PC-3 (cell line): ENCODE measurements around the gene CLASP2. TPM values are rescaled to one million over a fixed set of nuclear protein-coding genes. Genes with fewer than 3 reads are reported as not detected.

ENCODE experiments used
- ATAC-seq: fragments of 200-7000 bp; cut with Tn5 transposase; 2 replicates; pipeline ENCODE4 v1.9.1; 2020; ENCODE audit warnings: mild to moderate bottlenecking, moderate library complexity
- BruUV-seq: library from RNA; stranded (reverse); fragments of 400-500 nt; replicated peaks from 2 replicates; lab custom pipeline; 2021; lab: Mats Ljungman, UMichigan
- CTCF ChIA-PET: fragments of 300-600 bp; sonication (Branson Sonifier 250); formaldehyde crosslinking; loops from one replicate; lab custom pipeline; 2022; ENCODE audit warnings: antibody characterized with exemption; lab: Charles Lee
- POLR2A ChIA-PET: fragments of 300-600 bp; sonication (Branson Sonifier 250); formaldehyde crosslinking; loops from one replicate; lab custom pipeline; 2022; ENCODE audit warnings: antibody characterized with exemption; ENCODE audit not compliant: unreplicated experiment; lab: Charles Lee
- DNase-seq: peaks from one replicate; pipeline ENCODE4 v3.0.0-alpha.2; 2015
- H2AFZ ChIP-seq: fragments of 300-600 bp; sonication (generic); 2 replicates; pipeline ENCODE4 v1.6.0; 2016; ENCODE audit warnings: antibody characterized with exemption, low read length
- H3F3A ChIP-seq: fragments of 300-600 bp; sonication (generic); one replicate; pipeline ENCODE4 v1.6.0; 2017; ENCODE audit warnings: antibody characterized with exemption, low read length, control low read depth, mild to moderate bottlenecking; ENCODE audit not compliant: unreplicated experiment
- H3K27ac ChIP-seq: fragments of 300-600 bp; sonication (generic); 2 replicates; pipeline ENCODE4 v1.5.1; 2016; ENCODE audit warnings: mild to moderate bottlenecking, low read length
- H3K27me3 ChIP-seq: fragments of 300-600 bp; sonication (generic); 2 replicates; pipeline ENCODE4 v1.6.1; 2016; ENCODE audit warnings: low read length, mixed read lengths
- H3K36me3 ChIP-seq: fragments of 300-600 bp; sonication (generic); 2 replicates; pipeline ENCODE4 v1.6.1; 2016; ENCODE audit warnings: low read depth, mixed run types, low read length, mixed read lengths
- H3K4me1 ChIP-seq: fragments of 300-600 bp; sonication (generic); 2 replicates; pipeline ENCODE4 v1.5.1; 2016; ENCODE audit warnings: low read length; ENCODE audit not compliant: insufficient read depth
- H3K4me2 ChIP-seq: fragments of 300-600 bp; sonication (generic); 2 replicates; pipeline ENCODE4 v1.6.0; 2016; ENCODE audit warnings: low read length
- H3K4me3 ChIP-seq: fragments of 300-600 bp; sonication (generic); 2 replicates; pipeline ENCODE4 v1.5.1; 2016; ENCODE audit warnings: mild to moderate bottlenecking, low read length, mixed read lengths
- H3K79me2 ChIP-seq: fragments of 300-600 bp; sonication (generic); 2 replicates; pipeline ENCODE4 v1.6.1; 2017; ENCODE audit warnings: low read length, mixed read lengths
- H3K9ac ChIP-seq: fragments of 300-600 bp; sonication (generic); 2 replicates; pipeline ENCODE4 v1.6.0; 2016; ENCODE audit warnings: mild to moderate bottlenecking, low read length
- H3K9me2 ChIP-seq: fragments of 300-600 bp; sonication (generic); replicated peaks from 2 replicates; pipeline ENCODE4 v1.6.1; 2016; ENCODE audit warnings: mixed run types, low read length, mixed read lengths
- H3K9me3 ChIP-seq: fragments of 300-600 bp; sonication (generic); 2 replicates; pipeline ENCODE4 v1.6.1; 2016; ENCODE audit warnings: low read length, mixed read lengths
- H4K20me1 ChIP-seq: fragments of 300-600 bp; sonication (generic); 2 replicates; pipeline ENCODE4 v1.6.1; 2016; ENCODE audit warnings: low read length, mixed read lengths
- EZH2 ChIP-seq: fragments of 300-600 bp; sonication (generic); IDR thresholded peaks from one replicate; pipeline ENCODE4 v1.6.1; 2017; ENCODE audit warnings: antibody characterized with exemption, mild to moderate bottlenecking, low read length; ENCODE audit not compliant: unreplicated experiment
- EZH2phosphoT487 ChIP-seq: fragments of 300-600 bp; sonication (generic); IDR thresholded peaks from 2 replicates; pipeline ENCODE4 v1.6.1; 2018; ENCODE audit warnings: mild to moderate bottlenecking, antibody characterized with exemption, low read length, borderline replicate concordance
- intact Hi-C: fragments of 100-400 bp; cut with micrococcal nuclease; formaldehyde crosslinking; loops from 2 replicates; pipeline ENCODE4 v1.9.0; 2023
- total RNA-seq: library from RNA; depleted of rRNA; stranded (reverse); fragments of >200 nt; gene quantifications from 2 replicates; pipeline ENCODE4 v1.2.3, GENCODE V29; 2014
- TF ChIP-seq, protein P1 (sequence below): fragments of 300-600 bp; sonication (generic); conservative IDR thresholded peaks from 2 replicates; pipeline ENCODE4 v1.5.1; 2017; ENCODE audit warnings: antibody characterized with exemption, low read depth, mild to moderate bottlenecking, low read length

Gene CLASP2
- total RNA-seq, 1 experiment from 2014 or later: 84.8 TPM

DNA sequence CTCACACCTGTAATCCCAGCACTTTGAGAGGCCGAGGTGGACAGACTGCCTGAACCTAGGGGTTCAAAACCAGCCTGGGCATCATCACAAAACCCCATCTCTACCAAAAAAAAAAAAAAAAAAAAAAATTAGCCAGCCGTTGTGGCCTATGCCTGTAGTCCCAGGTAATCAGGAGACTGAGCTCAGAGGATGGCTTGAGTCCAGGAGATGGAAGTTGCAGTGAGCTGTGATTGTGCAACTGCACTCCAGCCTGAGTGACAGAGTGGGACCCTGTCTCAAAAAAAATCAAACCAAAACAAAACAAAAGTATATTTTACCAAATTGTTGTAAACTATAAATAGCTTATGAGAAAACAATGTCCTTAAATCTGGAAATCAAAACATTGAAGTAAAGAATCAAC, 243.2 kb downstream of the CLASP2 start:
- H3K4me1 ChIP-seq: no peaks in the 10 kb centered on the region
- ATAC-seq (no peak), DNase-seq (no peak)
- no peaks in the 10 kb centered on the region for H3K79me2 ChIP-seq
- BruUV-seq: no TSS peak
- no peak overlapping the region for H3K27ac ChIP-seq
- intact Hi-C loops: no loop called here
- no peaks in the 10 kb centered on the region for H3K27me3 ChIP-seq
- CTCF ChIA-PET: interaction anchor here (0.7 kb wide), 1 partner anchor 303 kb away, joined by 19 read pairs; no protein-coding TSS in a partner anchor
- H2AFZ ChIP-seq: no peak overlapping the region
- no peaks in the 10 kb centered on the region for H3K36me3 ChIP-seq
- H3K9ac ChIP-seq: no peak overlapping the region
- TF ChIP-seq EZH2phosphoT487 (no peak), EZH2 (no peak)
- TF ChIP-seq, protein P1, sequence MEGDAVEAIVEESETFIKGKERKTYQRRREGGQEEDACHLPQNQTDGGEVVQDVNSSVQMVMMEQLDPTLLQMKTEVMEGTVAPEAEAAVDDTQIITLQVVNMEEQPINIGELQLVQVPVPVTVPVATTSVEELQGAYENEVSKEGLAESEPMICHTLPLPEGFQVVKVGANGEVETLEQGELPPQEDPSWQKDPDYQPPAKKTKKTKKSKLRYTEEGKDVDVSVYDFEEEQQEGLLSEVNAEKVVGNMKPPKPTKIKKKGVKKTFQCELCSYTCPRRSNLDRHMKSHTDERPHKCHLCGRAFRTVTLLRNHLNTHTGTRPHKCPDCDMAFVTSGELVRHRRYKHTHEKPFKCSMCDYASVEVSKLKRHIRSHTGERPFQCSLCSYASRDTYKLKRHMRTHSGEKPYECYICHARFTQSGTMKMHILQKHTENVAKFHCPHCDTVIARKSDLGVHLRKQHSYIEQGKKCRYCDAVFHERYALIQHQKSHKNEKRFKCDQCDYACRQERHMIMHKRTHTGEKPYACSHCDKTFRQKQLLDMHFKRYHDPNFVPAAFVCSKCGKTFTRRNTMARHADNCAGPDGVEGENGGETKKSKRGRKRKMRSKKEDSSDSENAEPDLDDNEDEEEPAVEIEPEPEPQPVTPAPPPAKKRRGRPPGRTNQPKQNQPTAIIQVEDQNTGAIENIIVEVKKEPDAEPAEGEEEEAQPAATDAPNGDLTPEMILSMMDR: no peak
- H3K4me3 ChIP-seq: no peak overlapping the region
- no peaks in the 10 kb centered on the region for H3K9me2 ChIP-seq
- H3K4me2 ChIP-seq: no peak overlapping the region
- peaks cover 4% of the 10 kb centered on the region for H3K9me3 ChIP-seq
- H3F3A ChIP-seq: no peaks in the 10 kb centered on the region
- POLR2A ChIA-PET: no interaction called here
- no peaks in the 10 kb centered on the region for H4K20me1 ChIP-seq

DNA sequence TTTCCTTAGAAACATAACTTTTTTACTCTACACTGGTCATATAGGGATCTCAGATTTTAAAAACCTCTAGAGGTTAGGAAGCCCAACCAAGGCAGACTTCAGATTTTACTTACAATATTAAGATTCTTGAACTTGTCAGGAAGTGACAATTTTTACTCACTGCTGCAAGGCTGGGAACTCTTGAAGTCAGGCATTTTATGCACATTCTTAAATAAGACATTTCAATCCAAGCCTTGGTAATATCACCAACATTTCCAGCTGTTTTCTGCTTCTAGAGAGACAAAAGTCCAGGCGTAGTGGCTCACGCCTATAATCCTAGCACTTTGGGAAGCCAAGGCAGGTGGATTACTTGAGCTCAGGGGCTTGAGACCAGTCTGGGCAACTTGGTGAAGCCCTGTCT, 244.2 kb downstream of the CLASP2 start:
- no peak overlapping the region for H3K27ac ChIP-seq
- TF ChIP-seq, protein P1: no peak
- no peak for TF ChIP-seq EZH2
- TF ChIP-seq EZH2phosphoT487: no peak
- no peaks in the 10 kb centered on the region for H3K27me3 ChIP-seq
- no peak overlapping the region for H3K4me3 ChIP-seq
- H3K4me1 ChIP-seq: no peaks in the 10 kb centered on the region
- ChIA-PET CTCF (no interaction called here), POLR2A (no interaction called here)
- no peaks in the 10 kb centered on the region for H3K9me2 ChIP-seq
- no peaks in the 10 kb centered on the region for H3K9me3 ChIP-seq
- no peak overlapping the region for H3K9ac ChIP-seq
- BruUV-seq: no TSS peak
- no peak overlapping the region for H2AFZ ChIP-seq
- H3K79me2 ChIP-seq: no peaks in the 10 kb centered on the region
- no peak for DNase-seq
- no peaks in the 10 kb centered on the region for H3K36me3 ChIP-seq
- H4K20me1 ChIP-seq: no peaks in the 10 kb centered on the region
- intact Hi-C loops: no loop called here
- H3K4me2 ChIP-seq: no peak overlapping the region
- no peak for ATAC-seq
- H3F3A ChIP-seq: no peaks in the 10 kb centered on the region

DNA sequence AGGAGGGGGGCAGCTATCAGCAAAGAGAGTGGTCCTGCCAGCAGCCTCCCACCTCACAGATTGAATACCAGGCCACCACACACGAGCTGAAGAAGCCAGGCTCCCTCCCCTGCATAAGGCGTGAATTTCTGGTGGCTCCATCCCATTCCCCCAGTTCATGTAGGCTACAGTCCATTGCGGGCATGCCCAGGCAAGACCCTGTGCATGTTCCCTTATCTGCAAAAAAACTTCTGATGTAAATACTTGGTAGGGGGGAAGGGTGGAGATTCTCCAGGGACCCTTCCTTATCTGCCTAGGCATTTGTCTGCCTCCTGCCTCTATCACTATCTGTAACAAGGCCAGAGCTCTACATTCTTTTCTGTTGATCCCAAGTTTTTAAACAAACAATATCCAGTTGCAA, 250.3 kb downstream of the CLASP2 start:
- Histone ChIP-seq H4K20me1 (no peaks in the 10 kb centered on the region), H3K4me3 (no peak overlapping the region), H3K36me3 (no peaks in the 10 kb centered on the region), H3K27me3 (no peaks in the 10 kb centered on the region), H3F3A (no peaks in the 10 kb centered on the region), H3K4me2 (no peak overlapping the region), H2AFZ (no peak overlapping the region), H3K9me3 (no peaks in the 10 kb centered on the region), H3K79me2 (no peaks in the 10 kb centered on the region), H3K9ac (no peak overlapping the region), H3K27ac (no peak overlapping the region), H3K4me1 (no peaks in the 10 kb centered on the region), H3K9me2 (no peaks in the 10 kb centered on the region)
- ChIA-PET CTCF (no interaction called here), POLR2A (no interaction called here)
- BruUV-seq: no TSS peak
- ATAC-seq: no peak
- no peak for TF ChIP-seq EZH2
- intact Hi-C loops: no loop called here
- no peak for DNase-seq
